ENCODE results near the gene ZC3H8.
"Not testable (repeated sequence)": the region's sequence is repeated elsewhere in the genome, so short reads cannot be mapped to it uniquely, and the experiment has no call there.

ZC3H8 gene

GRCh38 chr2:112254466-112255240 is at the start of gene ZC3H8:
TSS of gene ZC3H8 (minus strand) at chr2:112255042. CDS start at chr2:112254981, 61 bp downstream.
- peak; percentile 90 for DNase-seq (ENCODE audit: low read depth, low spot score)

DNA sequence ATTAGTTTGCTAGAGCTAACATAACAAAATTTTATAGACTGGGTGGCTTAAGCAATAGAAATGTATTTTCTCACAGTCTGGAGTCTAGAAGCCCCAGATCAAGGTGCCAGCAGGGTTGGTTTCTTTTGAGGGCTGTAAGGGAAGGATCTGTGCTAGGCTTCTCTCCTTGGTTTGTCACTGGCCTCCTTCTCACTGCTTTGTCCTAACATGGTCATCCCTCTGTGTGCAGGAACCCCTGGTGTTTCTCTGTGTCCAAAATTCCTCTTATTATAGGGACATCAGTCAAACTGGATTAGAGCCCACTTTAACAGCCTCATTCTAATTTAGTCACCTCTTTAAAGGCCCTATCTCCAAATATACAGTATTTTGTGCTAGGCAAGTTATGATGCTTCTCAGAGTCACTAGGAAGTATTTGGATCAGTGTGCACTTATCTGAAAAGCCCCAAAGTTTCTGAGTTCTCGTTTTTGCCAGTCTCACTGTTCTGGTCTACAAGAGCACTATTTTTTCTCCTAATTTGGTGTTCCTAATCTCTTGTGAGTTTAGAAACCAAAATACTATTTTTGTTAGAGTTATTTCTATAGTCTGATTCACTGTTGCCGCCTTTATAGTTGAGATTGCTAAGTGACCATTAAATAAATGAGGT is 49.6 kb upstream of the ZC3H8 start:
- DNase-seq (ENCODE audit: low read depth, low spot score), result no peak

DNA sequence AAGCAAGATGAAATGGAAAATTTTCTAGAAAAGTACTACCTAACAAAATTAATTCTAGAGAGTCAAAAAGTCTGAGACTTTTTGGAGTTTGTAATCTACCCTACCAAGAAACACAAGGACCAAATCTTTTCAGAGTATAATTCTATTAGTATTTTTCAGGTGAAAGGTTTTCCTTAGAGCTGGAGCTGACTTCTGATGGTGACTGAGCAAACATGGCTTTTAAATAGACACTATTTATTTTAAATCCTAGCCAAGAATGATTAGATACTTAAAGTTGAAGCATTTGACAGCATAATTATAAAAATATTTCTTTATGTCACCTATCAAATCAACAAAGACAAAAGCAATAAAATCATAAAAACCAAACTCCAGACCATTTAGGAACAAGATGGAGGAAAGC is 47.1 kb upstream of the ZC3H8 start:
- DNase-seq (ENCODE audit: low read depth, low spot score), result no peak

- DNase-seq (ENCODE audit: low read depth, low spot score), result no peak
Measured at GRCh38 chr2:112301171-112301584, 46.3 kb upstream of the ZC3H8 start.

- no peak for DNase-seq (ENCODE audit: low read depth, low spot score)
Measured at GRCh38 chr2:112296407-112296806, 41.6 kb upstream of the ZC3H8 start.

- no peak for DNase-seq (ENCODE audit: low read depth, low spot score)
Measured at GRCh38 chr2:112295407-112296078, 40.7 kb upstream of the ZC3H8 start.

GRCh38 chr2:112293636-112294401 is 39.0 kb upstream of the ZC3H8 start:
- no peak for DNase-seq (ENCODE audit: low read depth, low spot score)

DNA sequence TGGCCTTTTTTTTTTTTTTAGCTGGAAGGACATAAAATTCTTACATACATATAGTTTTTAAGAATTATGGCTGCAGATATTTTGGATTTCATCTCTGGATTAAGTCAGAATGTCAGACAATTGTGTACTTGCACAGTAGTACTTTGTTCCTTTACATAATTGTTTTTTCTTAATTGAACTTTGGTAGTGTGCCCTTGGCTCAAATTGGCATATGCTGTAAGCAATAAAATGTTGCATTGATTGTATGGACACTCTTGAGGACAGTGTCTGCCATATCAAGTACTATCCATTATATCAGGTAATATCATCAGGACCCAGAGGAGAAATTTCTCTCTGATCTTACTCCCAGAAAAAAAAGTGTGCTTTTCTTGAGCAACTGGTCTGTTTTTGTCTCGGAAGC is 35.8 kb upstream of the ZC3H8 start:
- DNase-seq (ENCODE audit: low read depth, low spot score), result no peak

DNA sequence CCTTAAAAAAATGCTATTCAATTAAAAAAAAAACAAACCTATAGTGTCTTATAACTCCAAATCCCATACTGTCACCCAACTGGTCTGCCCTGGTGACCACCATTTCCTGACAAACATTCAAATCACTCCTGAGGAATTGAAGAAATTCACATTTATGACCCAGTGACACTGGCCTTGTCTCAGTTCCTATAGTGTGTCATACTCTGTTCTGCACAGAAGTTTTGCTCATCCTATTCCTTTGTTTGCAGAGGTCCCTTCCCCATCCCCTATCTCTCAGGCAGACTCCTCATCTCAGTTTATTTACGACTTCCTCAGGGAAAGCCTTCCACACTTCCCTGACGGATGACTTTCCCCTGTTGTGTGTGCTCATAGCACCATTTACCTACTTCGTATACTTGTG is 35.2 kb upstream of the ZC3H8 start:
- no peak for DNase-seq (ENCODE audit: low read depth, low spot score)

DNA sequence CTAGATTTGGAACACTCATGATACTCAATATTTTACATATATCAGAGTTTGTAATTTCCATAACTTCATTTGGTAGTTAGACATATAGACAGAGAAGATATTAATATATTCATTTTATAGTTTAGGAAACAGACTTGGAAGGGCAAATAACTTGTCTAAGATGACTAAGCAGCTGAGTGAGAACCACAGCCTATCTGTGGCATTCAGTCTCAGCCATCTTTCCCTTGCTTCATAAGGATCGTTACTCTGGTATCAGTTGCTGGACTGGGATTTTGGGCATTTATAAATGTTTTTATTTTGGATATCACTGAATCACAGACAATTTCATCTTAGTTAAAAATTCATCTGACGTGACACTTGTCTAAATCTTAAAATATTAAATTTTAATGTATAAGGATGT is 28.7 kb upstream of the ZC3H8 start:
- DNase-seq (ENCODE audit: low read depth, low spot score), result not testable (repeated sequence)

GRCh38 chr2:112282066-112282465 is 27.2 kb upstream of the ZC3H8 start:
- not testable (repeated sequence) for DNase-seq (ENCODE audit: low read depth, low spot score)

- no peak for DNase-seq (ENCODE audit: low read depth, low spot score)
Measured at GRCh38 chr2:112277596-112278220, 22.9 kb upstream of the ZC3H8 start.

DNA sequence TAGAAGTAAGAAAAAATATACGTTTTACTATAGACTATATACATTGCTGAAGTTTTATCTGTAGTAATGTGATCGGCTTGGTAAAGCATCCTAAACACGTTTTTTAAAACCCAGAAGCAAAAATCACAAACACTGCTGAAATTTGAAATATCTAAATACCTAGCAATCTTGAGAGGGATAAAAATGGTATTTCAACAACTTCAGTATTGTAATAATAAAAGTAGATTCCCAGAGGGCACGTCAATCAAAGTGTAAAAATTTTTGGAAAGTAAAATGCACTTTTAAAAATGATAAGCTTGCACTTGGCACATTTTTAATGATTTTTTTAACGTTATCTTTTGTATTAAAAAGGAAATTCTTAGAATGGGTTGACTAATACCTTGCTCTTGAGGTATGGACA is 22.1 kb upstream of the ZC3H8 start:
- no peak for DNase-seq (ENCODE audit: low read depth, low spot score)

GRCh38 chr2:112275887-112276773 is 21.3 kb upstream of the ZC3H8 start:
- DNase-seq (ENCODE audit: low read depth, low spot score), result peak; percentile 58

DNA sequence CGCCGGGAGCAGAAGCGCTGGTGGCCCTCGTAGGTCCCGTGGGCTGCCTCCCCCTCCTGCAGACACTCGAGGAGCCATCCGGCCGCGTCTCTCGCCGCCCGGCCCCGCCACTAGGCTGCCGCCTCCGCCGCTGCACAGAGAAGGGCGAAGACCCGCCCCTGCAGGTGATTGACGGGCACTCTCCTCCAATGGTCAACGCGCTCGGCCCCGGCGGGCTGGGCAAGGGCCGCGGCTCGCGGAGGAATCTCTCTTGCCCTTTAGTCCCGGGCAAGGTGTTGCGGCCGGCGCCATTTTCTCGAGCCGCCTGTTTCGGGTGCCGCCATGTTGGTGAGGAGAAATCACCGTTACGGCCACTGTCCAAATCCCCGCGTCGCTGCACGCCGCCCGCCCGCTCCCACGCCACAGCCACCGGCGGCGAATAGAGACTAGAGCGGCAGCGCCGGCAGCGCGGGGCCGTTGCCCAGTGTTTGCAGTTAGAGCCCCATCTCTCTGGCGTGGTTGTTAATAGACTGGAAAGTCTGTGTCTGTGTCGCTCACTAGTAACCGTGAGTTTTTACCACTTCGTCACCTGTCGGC is 20.6 kb upstream of the ZC3H8 start, which contains the start of gene ZC3H6:
TSS of gene ZC3H6 (plus strand) at position 287 of the 576 bp plus-strand sequence. CDS start 398 bp downstream, outside the sequence.
- DNase-seq (ENCODE audit: low read depth, low spot score), result peak; percentile 98

GRCh38 chr2:112273349-112273748 is 18.5 kb upstream of the ZC3H8 start:
- no peak for DNase-seq (ENCODE audit: low read depth, low spot score)

DNA sequence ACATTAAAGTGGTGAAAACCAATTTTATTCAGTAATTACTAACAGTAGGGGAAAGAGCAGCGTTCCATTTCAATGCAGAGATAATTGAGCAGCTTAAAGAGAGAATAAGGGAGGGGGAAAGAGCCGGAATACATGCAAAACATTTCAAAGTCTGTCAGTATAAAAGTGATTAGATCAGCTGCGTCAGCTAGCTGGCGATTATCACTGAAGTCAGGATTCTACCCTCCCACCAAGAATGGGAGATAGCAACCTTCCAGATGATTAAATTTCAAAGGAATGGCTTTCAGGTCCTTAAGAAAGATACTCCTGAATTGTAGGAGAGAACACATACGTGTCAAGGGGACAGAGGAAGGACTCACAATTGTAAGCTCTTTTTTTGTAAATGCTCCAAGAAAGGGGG is 17.8 kb upstream of the ZC3H8 start:
- DNase-seq (ENCODE audit: low read depth, low spot score), result no peak

DNA sequence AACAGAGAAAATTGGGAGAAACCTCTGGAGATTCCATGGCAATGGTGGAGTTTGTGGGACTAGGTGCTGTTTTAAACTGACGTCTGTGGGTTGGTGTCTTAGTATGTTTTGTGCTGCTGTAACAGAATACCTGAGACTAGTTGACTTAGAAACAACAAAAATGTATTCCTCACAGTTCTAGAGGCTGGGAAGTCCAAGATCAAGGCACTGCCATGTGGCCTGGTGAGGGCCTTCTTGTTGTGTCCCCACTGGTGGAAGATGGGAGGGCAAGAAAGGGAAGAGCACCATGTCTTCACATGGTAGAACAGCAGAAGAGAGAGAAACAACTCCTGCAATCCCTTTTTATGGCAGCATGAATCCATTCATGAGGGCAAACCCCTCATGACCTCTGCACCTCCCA is 13.7 kb upstream of the ZC3H8 start:
- no peak for DNase-seq (ENCODE audit: low read depth, low spot score)

DNA sequence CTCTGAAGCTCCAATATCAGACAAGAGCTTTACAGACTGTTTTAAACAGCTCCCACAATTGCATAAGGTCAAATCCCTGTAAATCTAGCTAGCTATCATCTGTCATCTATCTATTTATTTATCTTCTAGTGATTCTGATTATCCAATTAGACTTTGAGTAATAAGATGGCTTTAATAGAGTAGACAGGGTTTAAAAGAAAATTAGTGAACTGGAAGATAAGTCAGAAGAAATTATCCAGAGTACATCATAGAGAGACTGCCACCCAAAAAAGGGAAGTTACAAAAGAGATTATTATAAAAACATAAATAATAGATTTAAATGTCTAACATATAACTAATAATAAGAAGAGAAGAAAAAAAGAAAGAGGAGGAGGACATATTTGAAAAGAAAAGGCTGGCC is 8.0 kb upstream of the ZC3H8 start:
- no peak for DNase-seq (ENCODE audit: low read depth, low spot score)

GRCh38 chr2:112260295-112260625 is 5.4 kb upstream of the ZC3H8 start:
- DNase-seq (ENCODE audit: low read depth, low spot score), result no peak
